Skeletal muscle tissue (tissue), 4 donors: ENCODE data around the gene ATG12. TPM values are rescaled to one million over a fixed set of nuclear protein-coding genes. Genes with fewer than 3 reads are reported as not detected.
"Not testable (repeated sequence)": the region's sequence is repeated elsewhere in the genome, so short reads cannot be mapped to it uniquely, and the experiment has no call there.

Experiments used
- H3K27ac ChIP-seq: one replicate; pipeline ENCODE4 v1.7.0; 2013; ENCODE audit warnings: mild to moderate bottlenecking, low read depth, low read length, inconsistent platforms
- H3K27me3 ChIP-seq, 3 donors: one replicate each; pipeline ENCODE4 v1.7.0; 2013; ENCODE audit warnings: low read length in 3 of 3; ENCODE audit not compliant: control insufficient read depth in 3 of 3, insufficient read depth in 3 of 3
- H3K36me3 ChIP-seq, 3 donors: one replicate each; pipeline ENCODE4 v1.7.0; 2013; ENCODE audit warnings: low read length in 3 of 3; ENCODE audit not compliant: control insufficient read depth in 3 of 3, insufficient read depth in 3 of 3
- H3K4me1 ChIP-seq, 3 donors: one replicate each; pipeline ENCODE4 v1.7.0; 2013; ENCODE audit warnings: low read length in 3 of 3, mild to moderate bottlenecking in 3 of 3; ENCODE audit not compliant: control insufficient read depth in 3 of 3, insufficient read depth in 3 of 3
- H3K4me3 ChIP-seq, 3 donors: one replicate each; pipeline ENCODE4 v1.7.0; 2013; ENCODE audit warnings: low read length in 3 of 3
- H3K9ac ChIP-seq, 3 donors: one replicate each; pipeline ENCODE4 v1.7.0; 2013; ENCODE audit warnings: low read length in 3 of 3, mild to moderate bottlenecking in 3 of 3, moderate library complexity in 2 of 3, low read depth in 1 of 3
- H3K9me3 ChIP-seq, 3 donors: one replicate each; pipeline ENCODE4 v1.7.0; 2013; ENCODE audit warnings: low read length in 3 of 3; ENCODE audit not compliant: control insufficient read depth in 3 of 3
- total RNA-seq: library from RNA; depleted of rRNA; stranded (reverse); fragments of >200 nt; gene quantifications from one replicate; pipeline ENCODE4 v1.2.3, GENCODE V29; 2014
- donor health status: Osteomylitis.

Gene ATG12
- total RNA-seq, 1 donor from 2014 or later = 26.1 TPM

GRCh38 chr5:115811406-115811805, 30.0 kb downstream of the ATG12 start:
- Histone ChIP-seq H3K4me3 (no peak overlapping the region), H3K27ac (no peak overlapping the region), H3K27me3 (peaks cover 14 to 33% (median 25%) of the 10 kb centered on the region in 3 donors), H3K9me3 (no peaks in the 10 kb centered on the region), H3K36me3 (no peaks in the 10 kb centered on the region), H3K9ac (no peak overlapping the region), H3K4me1 (peaks cover 2 to 11% (median 10%) of the 10 kb centered on the region in 3 donors)

DNA sequence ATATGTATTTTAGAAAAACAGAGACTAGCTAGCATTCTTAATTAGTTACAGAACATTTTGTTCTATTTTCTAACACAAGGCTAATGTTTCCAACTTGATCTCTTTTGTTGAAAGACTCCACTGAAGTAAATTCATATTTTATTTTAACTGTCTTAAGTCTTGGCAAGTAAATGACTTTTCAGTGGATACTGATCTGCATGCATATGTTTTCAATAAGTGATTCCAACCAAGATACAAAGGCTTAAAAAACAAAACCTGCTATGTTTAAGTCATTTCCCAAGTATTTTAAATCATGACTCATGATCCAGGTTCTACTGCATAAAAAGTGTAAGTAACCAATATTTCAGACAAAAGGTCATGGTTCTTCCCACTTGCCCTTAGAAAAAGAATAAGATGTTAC, 30.6 kb downstream of the ATG12 start:
- H3K36me3 ChIP-seq = no peaks in the 10 kb centered on the region
- H3K4me1 ChIP-seq = peaks cover 0 to 5% (median 3%) of the 10 kb centered on the region in 3 donors
- no peak overlapping the region for H3K27ac ChIP-seq
- H3K4me3 ChIP-seq = no peak overlapping the region
- no peak overlapping the region for H3K9ac ChIP-seq
- H3K9me3 ChIP-seq = no peaks in the 10 kb centered on the region
- peaks cover 8 to 26% (median 19%) of the 10 kb centered on the region in 3 donors for H3K27me3 ChIP-seq

DNA sequence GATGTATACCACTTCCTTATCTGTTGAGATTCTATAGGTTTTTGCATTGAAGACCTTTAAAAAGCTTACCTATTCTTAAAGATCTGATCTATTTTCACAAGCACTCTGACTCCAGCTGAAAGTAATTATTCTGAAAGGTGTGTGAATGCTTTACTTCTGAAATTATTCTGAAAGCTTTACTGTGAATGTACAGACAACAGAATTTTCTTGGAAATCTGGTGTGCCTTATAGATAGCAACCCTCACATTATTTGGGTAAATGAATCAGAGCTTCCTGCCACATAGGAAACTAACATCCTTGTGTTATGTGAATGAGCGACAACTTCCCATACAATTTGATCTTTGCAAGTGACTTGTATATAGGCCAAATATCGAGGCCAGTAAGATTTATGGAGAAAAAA, 31.4 kb downstream of the ATG12 start:
- Histone ChIP-seq H3K9ac (no peak overlapping the region), H3K27ac (no peak overlapping the region), H3K4me1 (no peaks in the 10 kb centered on the region), H3K9me3 (no peaks in the 10 kb centered on the region), H3K36me3 (no peaks in the 10 kb centered on the region), H3K27me3 (peaks cover 0 to 18% (median 12%) of the 10 kb centered on the region in 3 donors), H3K4me3 (no peak overlapping the region)

DNA sequence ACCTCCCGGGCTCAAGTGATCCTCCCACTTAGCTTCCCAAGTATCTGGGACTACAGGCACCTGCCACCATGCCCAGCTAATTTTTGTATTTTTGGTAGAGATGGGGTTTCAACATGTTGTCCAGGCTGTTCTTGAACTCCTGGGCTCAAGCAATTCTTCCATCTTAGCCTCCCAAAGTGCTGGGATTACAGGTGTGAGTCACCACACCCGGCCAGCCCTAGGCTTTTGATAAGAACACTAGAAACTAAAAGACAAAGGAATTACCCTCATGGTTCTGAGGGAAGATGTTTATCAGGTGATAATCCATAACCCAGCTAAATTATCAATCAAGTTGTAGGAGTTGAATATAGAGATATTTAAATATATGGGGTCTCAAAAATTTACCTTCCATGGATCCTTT, 33.3 kb downstream of the ATG12 start:
- H3K27me3 ChIP-seq, H3K36me3 ChIP-seq, H3K4me1 ChIP-seq, H3K4me3 ChIP-seq, H3K9me3 ChIP-seq, H3K9ac ChIP-seq, H3K27ac ChIP-seq: not testable (repeated sequence)

DNA sequence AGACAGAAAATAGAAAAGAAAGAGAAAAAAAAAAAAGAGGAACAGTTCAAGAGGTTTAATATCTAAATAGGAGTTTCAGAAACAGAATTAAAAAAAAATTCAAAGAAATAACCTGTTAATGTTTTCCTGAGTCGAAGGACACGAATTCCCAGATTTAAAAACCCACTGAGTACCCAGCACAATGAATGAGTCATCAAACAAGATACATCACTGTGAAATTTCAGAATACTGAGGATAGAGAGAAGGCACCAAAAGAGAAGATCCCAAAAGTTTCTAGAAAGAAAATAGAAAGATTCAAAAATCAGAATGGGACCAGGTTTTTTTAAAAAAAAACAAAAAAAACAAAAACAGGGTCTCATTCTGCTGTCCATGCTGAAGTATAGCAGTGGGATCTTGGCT, 33.7 kb downstream of the ATG12 start:
- Histone ChIP-seq H3K9ac (no peak overlapping the region), H3K9me3 (no peaks in the 10 kb centered on the region), H3K4me3 (no peak overlapping the region), H3K36me3 (no peaks in the 10 kb centered on the region), H3K27ac (no peak overlapping the region), H3K27me3 (peaks cover 0 to 4% (median 0%) of the 10 kb centered on the region in 3 donors), H3K4me1 (no peaks in the 10 kb centered on the region)

- H3K27ac ChIP-seq = no peak overlapping the region
- H3K36me3 ChIP-seq = no peaks in the 10 kb centered on the region
- no peaks in the 10 kb centered on the region for H3K27me3 ChIP-seq
- no peak overlapping the region for H3K4me3 ChIP-seq
- no peaks in the 10 kb centered on the region for H3K9me3 ChIP-seq
- H3K4me1 ChIP-seq = no peaks in the 10 kb centered on the region
- no peak overlapping the region for H3K9ac ChIP-seq
Measured at GRCh38 chr5:115806986-115807653, 34.2 kb downstream of the ATG12 start.

DNA sequence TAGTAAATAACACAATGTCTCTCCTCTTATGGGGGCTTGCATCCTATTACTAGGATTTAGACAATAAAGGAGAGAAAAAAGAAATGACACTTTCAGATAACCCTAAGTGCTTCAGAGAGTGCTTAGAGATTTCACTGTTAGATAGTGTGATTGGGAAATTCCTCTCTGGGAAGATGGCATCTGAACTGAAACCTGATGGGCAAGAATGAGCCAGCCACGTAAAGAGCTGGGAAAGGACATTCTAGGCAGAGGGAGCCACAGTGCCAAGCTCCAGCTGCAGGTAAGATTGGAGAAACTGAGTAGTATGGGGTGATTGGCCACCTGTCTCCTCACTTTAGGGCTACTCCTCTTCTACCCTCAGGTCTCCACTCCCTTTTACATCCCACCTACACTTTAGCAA, 39.4 kb downstream of the ATG12 start:
- H3K36me3 ChIP-seq = no peaks in the 10 kb centered on the region
- no peaks in the 10 kb centered on the region for H3K9me3 ChIP-seq
- H3K4me3 ChIP-seq = no peak overlapping the region
- no peaks in the 10 kb centered on the region for H3K4me1 ChIP-seq
- no peaks in the 10 kb centered on the region for H3K27me3 ChIP-seq
- no peak overlapping the region for H3K9ac ChIP-seq
- no peak overlapping the region for H3K27ac ChIP-seq

DNA sequence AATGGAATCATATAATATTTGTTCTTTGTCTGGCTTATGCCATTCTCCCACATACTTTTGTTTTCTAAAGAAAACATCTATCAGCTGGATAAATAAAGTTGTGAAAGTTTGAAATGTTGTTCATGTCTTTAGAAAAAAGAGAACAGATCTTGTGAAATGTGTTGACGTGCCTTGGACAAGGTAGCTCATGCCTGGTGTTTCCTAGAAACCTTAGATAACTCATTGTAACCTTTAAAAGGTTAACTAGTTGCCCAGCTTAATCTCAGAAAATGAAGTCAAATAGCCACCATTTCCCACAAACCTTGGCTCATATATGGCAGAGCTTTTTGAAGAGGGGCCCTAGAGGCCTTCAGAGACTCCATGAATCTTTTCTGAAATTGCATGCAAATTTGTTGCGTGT, 40.2 kb downstream of the ATG12 start:
- Histone ChIP-seq H3K4me3 (no peak overlapping the region), H3K27me3 (no peaks in the 10 kb centered on the region), H3K4me1 (no peaks in the 10 kb centered on the region), H3K9ac (no peak overlapping the region), H3K9me3 (no peaks in the 10 kb centered on the region), H3K27ac (no peak overlapping the region), H3K36me3 (no peaks in the 10 kb centered on the region)

DNA sequence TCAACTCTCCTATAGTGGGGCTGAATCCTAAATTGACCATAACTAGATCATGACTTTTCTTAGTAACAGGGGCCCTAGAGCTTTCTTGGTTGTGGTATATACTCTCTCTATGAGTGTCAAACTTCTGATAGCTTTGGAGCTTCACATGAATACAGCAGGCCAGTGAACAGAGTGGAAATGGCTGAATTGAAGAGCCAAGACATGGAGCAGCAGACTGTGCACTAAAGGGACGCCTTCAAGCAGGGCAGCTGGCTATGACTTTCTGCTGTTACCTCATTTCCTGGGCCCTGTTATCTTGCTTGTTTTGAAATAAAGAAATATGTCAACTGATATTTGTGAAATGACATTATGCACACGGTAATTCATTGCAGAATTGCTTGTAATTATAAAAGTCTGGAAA, 41.3 kb downstream of the ATG12 start:
- no peaks in the 10 kb centered on the region for H3K4me1 ChIP-seq
- H3K9ac ChIP-seq = no peak overlapping the region
- H3K27me3 ChIP-seq = no peaks in the 10 kb centered on the region
- no peak overlapping the region for H3K4me3 ChIP-seq
- no peaks in the 10 kb centered on the region for H3K36me3 ChIP-seq
- no peak overlapping the region for H3K27ac ChIP-seq
- H3K9me3 ChIP-seq = no peaks in the 10 kb centered on the region

GRCh38 chr5:115798252-115798651, 43.1 kb downstream of the ATG12 start:
- Histone ChIP-seq H3K9ac (no peak overlapping the region), H3K9me3 (no peaks in the 10 kb centered on the region), H3K4me3 (no peak overlapping the region), H3K27ac (no peak overlapping the region), H3K27me3 (no peaks in the 10 kb centered on the region), H3K4me1 (no peaks in the 10 kb centered on the region), H3K36me3 (no peaks in the 10 kb centered on the region)
